Ammon's horn (tissue), 1 donor: Measurements from ENCODE around the gene AIFM1.

Experiments
- DNase-seq: peaks from one replicate; pipeline ENCODE4 v3.0.0-alpha.2; 2016; ENCODE audit warnings: low spot score

AIFM1 gene

GRCh38 chrX:130093271-130093670 is 72.4 kb downstream of the AIFM1 start:
- no peak for DNase-seq

DNA sequence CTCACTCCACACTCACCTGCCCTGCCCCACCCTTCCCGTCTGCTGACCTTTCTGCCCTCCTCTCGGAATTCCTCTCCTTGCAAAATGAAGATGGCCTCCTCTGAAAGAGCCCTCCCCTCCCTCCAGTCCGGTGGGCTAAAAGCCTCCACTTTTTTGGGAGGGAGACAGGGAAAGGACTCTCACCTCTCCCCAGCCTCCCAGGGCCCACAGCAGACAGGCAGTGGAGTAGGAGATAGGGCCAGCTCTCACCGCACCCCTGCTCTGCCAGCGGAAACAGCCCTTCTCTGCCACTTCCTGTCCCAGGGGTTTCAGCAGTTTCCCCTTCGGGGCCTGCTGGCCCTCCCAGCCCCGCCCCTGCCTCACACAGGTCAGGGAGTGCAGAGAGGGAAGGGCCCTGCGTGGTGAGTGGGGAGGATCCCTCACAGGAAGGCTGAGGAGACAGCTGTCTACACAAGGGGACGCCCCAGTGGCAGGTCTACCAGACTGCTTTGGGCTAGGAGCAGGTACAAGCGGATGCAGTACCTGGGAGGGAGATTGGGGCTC is 73.6 kb downstream of the AIFM1 start:
- DNase-seq = no peak

- DNase-seq = no peak
Measured at GRCh38 chrX:130090364-130090763, 75.3 kb downstream of the AIFM1 start.

GRCh38 chrX:130086447-130087206 is 79.0 kb downstream of the AIFM1 start:
- DNase-seq = no peak

GRCh38 chrX:130085551-130086446 is 79.8 kb downstream of the AIFM1 start:
- DNase-seq = no peak

- DNase-seq = no peak
Measured at GRCh38 chrX:130084631-130085237, 80.9 kb downstream of the AIFM1 start.

- no peak for DNase-seq
Measured at GRCh38 chrX:130083656-130084382, 81.8 kb downstream of the AIFM1 start.

DNA sequence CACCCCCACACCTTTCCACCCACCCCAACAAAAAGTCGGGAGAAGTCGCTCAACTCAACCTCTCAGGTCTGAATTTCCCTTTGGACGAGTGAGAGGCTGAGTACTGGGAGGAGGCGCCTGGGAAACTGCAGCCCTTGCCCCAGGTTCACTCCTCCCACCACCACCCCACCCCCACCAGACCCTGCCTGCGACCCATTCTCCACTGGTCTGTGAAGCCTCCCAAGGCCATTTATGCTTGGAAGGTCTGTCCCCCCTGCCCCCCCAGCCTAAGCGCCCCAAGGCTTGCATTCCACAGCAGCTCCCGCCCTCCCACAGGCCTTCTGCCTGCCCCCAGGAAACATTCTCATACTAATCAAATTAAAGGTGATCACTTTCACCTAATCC is 82.5 kb downstream of the AIFM1 start:
- no peak for DNase-seq

DNA sequence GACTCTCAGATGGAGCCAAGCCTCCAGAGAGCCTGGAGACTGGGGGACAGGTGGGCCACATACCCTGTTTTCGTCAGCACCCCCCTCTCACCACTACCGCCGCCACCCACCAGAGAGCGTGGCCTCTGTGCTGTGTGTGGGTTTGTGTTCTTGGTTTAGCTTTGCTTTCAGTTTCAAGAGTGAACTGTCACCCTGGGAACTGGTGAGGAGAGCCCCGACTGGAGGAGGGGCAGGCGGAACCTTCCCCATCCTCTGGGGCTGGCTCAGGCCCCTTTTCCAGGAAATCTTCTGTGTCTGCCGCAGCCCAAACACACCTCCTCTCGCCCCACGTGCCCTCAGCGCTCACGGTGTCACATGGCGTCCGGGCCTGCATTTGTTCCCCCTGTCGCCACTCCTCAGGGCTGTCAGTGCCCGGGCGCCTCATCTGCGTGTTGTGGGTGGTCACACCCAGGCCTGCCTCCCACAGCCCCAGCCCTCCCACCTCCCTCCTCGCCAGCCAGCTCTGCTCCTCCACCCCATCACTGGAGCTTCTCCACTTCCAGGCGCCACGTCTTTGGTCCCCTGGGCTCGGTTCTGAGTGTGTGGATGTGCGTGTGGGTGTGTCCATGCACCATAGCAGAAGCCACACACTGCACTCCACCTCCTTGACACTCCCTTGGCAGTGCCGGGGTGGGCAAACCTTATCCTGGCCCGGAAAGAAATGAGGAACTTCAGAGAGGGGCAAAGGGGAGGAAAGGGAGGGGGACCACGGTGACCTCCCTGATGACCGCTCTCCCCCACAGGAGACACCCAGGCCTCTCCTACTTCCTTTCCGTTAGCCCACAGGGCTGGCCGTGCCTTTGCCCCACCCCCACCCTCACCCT is 83.2 kb downstream of the AIFM1 start:
- DNase-seq = peak; percentile 18

DNA sequence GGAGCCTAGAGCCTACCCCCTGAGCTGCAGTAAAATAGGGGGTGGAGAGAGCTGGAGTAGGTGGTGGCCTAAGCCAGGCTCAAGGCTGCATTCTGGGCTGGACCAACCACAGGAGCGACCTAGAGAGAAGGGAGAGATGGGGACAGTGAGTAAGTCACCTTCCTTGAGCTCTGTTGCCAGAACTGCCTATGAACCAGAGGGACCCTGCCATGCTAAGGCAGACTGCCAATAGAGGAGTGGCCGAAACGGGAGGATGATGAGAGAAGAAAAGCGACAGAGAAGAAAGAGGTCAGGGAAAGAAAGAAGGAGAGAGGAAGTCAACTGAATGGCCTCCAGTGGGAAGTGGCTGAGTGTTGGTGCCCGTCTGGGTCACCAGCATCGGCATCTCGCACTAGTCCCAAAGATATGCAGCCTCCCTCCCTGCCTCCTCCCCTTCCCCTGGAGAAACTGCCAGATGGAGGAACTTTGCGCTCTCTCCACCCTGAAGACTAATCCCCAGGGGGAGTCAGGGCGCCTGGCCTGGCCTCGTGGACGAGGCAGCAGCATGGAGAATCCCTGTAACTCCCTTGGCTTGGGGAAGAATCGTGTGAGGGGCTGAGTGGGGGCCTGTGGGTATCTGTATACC is 84.1 kb downstream of the AIFM1 start:
- DNase-seq = no peak

DNA sequence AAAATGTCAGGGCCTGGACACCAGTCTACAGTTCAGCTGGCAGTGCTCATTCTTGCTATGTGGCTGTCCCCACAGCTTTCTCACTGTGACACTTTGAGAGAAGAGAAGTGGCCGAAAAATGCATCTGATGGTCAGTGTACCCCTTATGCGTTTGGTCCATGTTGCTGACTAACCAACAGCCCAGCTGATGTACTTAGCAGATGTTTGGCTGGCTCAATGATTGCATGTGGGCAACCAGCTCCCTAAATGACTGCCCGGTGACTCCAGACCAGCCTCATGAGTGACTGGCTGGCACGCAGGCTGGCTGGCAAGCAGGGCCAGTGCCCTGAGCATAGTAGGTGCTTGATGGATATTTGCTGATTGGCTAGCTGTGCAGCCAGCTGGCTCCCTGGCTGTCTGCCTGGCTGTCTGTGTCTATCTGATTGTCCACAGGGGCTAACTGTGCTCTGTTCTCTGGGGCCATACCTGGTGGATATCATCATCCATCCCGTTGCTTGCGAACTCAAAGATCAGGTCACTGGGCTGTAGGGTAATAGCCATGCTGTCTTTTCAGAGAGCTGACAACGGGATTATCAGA is 84.8 kb downstream of the AIFM1 start:
- DNase-seq = no peak

DNA sequence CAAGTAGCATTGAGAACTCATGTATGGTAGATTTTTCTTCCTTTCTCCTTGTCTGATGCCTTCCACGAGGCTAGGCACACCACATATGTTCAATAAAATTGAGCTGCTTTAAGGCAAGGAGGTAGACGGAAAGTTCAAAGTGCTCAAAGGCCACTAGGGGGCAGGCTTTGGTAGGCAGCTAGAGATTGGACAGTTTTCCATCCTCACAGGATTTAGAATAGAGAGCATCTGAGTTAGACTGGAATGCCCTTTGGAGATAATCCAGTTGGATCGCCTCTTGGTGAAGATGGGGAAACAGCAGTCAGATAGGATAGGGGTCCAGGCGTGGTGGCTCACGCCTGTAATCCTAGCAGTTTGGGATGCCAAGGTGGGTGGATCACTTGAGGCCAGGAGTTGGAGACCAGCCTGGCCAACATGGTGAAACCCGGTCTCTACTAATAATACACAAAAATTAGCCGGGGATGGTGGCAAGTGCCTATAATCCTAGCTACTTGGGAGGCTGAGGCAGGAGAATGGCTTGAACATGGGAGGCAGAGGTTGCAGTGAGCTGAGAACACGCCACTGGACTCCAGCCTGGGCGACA is 85.7 kb downstream of the AIFM1 start:
- DNase-seq = peak; percentile 76
